ENCODE results near the gene ROS1. TPM values are rescaled to one million over a fixed set of nuclear protein-coding genes. Genes with fewer than 3 reads are reported as not detected.

The ROS1 gene
- total and polyA plus RNA-seq, 10 donors, result 0.12 TPM; not detected in 9

DNA sequence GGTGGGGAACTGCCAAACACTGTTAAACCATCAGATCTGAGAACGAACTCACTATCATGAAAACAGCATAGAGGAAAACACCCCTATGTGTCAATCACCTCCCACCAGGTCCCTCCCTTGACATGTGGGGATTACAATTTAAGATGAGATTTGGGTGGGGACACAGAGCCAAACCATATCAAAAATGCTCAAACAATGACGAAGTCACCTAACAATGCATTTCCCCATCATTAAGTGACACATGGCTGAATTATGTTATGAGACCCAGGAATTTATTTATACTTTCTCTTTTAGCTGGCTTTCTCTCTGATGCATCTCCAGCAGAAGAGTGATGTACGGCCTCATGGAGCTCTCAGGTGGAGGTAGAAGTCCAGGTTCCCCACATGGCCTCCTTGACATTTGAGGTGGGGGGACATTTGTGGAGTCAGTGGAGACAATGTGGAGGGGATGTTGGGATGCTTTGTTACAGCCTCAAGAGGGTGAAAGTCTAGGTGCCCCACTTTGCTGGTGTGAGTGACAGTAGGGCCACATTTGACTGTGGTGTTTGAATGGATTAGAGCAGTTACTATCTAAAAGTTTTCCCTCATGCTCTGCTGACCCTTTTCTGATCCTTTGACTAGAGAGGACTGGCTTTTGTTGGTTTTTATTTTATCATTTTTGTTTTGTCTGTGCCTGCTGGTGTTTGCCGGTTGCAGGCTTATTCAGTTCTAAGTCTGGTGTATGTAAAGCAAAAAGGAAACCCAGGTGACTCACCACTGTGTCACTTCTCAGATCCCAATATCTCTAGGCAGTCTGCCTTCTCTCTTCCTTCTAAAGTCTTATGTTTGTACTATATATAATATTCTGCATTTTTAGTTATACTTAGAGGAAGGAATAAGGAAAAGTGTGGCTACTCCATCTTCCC, 38.3 kb upstream of the ROS1 start:
- intact Hi-C loops (cut with DNase I; ENCODE audit: low total_unique reads), result no loop called here
- WGBS, 5 donors, result 69 to 86% (median 76%) methylated on average over 4 of the region's 4 CpGs
- H3K4me3 ChIP-seq, result no peak overlapping the region

DNA sequence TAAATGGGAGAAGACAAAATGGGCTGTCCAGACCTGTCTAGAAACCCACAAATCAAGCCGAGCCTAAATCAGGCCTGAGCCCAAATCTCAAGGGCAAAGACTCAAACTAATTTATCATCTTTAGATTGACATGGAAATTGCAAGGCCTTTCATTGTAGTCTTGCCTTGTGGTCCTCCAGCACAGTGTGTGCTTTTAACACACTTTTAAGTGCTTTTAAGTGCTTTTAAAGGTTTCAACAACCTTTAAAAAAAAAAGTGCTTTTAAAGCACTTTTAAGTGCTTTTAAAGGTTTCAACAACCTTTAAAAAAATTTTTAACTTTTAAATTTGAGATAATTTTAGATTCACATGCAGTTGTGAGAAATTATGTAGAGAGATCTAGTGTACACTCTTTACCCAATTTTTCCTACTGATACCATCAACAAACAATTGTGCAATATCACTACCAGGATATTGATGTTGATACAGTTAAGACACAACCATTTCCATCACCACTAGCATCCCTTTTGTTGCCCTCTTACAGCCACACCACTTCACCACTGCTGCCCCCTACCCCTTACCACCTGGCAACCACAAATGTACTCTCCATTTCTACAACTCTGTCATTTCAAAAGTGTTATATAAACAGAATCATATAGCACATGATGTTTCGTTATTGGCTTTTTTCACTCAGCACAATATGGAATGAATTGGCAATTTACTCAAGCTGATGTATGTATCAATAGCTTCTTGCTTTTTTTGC, 33.6 kb upstream of the ROS1 start:
- H3K4me1 ChIP-seq, result no peaks in the 10 kb centered on the region
- no peak for TF ChIP-seq POLR2A (IDR thresholded peaks at IDR 0.05)
- TF ChIP-seq, protein P1, sequence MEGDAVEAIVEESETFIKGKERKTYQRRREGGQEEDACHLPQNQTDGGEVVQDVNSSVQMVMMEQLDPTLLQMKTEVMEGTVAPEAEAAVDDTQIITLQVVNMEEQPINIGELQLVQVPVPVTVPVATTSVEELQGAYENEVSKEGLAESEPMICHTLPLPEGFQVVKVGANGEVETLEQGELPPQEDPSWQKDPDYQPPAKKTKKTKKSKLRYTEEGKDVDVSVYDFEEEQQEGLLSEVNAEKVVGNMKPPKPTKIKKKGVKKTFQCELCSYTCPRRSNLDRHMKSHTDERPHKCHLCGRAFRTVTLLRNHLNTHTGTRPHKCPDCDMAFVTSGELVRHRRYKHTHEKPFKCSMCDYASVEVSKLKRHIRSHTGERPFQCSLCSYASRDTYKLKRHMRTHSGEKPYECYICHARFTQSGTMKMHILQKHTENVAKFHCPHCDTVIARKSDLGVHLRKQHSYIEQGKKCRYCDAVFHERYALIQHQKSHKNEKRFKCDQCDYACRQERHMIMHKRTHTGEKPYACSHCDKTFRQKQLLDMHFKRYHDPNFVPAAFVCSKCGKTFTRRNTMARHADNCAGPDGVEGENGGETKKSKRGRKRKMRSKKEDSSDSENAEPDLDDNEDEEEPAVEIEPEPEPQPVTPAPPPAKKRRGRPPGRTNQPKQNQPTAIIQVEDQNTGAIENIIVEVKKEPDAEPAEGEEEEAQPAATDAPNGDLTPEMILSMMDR (IDR thresholded peaks at IDR 0.05 in 8 of 11, conservative IDR thresholded peaks at IDR 0.05 in 3 of 11), result no peak
- TF ChIP-seq POLR2AphosphoS5 (IDR thresholded peaks at IDR 0.05), result no peak
- no peak overlapping the region for H3K27ac ChIP-seq
- intact Hi-C loops (cut with DNase I; ENCODE audit: low total_unique reads), result no loop called here
- H3K4me3 ChIP-seq, result no peak overlapping the region
- DNase-seq, result no peak
- H3K36me3 ChIP-seq, result no peaks in the 10 kb centered on the region
- WGBS, 5 donors, result 75 to 93% (median 77%) methylated on average over 2 of the region's 2 CpGs
- no peaks in the 10 kb centered on the region for H3K9me3 ChIP-seq
- no peaks in the 10 kb centered on the region for H3K27me3 ChIP-seq (replicated peaks in 1 of 7)

More for the DNA sequence above, 38.3 kb upstream of the ROS1 start:
- Histone ChIP-seq H3K27ac (no peak overlapping the region), H3K4me1 (no peaks in the 10 kb centered on the region), H3K36me3 (no peaks in the 10 kb centered on the region), H3K27me3 (replicated peaks in 1 of 7) (no peaks in the 10 kb centered on the region), H3K9me3 (no peaks in the 10 kb centered on the region)
- no peak for DNase-seq
- no peak for TF ChIP-seq POLR2AphosphoS5 (IDR thresholded peaks at IDR 0.05)
- TF ChIP-seq, protein P1 (IDR thresholded peaks at IDR 0.05 in 8 of 11, conservative IDR thresholded peaks at IDR 0.05 in 3 of 11), result no peak
- TF ChIP-seq POLR2A (IDR thresholded peaks at IDR 0.05), result no peak

DNA sequence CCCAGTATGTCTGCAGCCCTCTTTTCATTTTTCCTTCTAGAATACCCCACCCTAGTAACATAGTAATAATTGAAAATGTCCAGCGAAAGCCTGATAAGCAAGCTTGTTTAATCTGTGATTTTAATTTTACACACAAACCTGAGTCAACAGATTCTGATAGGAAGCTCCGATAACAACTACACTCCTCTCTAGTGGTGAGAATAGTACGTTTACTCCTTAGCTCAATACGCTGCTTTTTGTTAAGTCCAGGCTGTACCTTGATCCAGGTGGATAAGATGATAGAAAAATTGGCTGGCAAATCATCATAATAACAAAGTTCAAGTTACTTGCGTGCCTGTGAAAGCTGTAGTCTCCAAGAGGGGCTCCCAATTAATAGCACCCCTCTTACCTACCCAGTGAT, 31.3 kb upstream of the ROS1 start:
- no peaks in the 10 kb centered on the region for H3K36me3 ChIP-seq
- intact Hi-C loops (cut with DNase I; ENCODE audit: low total_unique reads), result no loop called here

DNA sequence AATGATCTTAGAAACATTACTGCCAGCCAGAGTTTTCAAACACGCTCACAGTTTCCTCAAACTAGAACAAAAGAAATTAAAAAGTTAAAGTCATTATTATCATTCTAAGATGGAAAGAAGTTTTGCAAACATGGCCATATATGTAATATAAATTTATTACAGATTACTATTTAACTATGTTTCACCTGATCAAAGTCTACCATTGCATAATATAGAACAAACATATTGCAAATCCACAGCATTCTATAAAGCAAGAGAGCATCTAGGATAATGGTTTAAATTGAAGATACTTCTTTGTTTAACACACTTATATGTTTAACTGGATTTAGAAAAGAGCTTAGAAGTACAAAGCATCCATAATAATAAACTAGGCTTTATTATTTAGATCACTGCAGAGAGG, 30.5 kb upstream of the ROS1 start:
- no peak for DNase-seq
- TF ChIP-seq, protein P1 (IDR thresholded peaks at IDR 0.05 in 8 of 11, conservative IDR thresholded peaks at IDR 0.05 in 3 of 11), result no peak
- no peak for TF ChIP-seq POLR2AphosphoS5 (IDR thresholded peaks at IDR 0.05)
- no peak for TF ChIP-seq POLR2A (IDR thresholded peaks at IDR 0.05)
- Histone ChIP-seq H3K4me3 (no peak overlapping the region), H3K4me1 (peaks cover 0 to 5% (median 0%) of the 10 kb centered on the region in 6 donors), H3K36me3 (no peaks in the 10 kb centered on the region), H3K27ac (no peak overlapping the region), H3K9me3 (no peaks in the 10 kb centered on the region), H3K27me3 (replicated peaks in 1 of 7) (no peaks in the 10 kb centered on the region)
- intact Hi-C loops (cut with DNase I; ENCODE audit: low total_unique reads), result no loop called here
- WGBS, 5 donors, result 86 to 96% (median 92%) methylated on average over 1 of the region's 1 CpG

More for the DNA sequence above, 31.3 kb upstream of the ROS1 start:
- no peak for TF ChIP-seq POLR2A (IDR thresholded peaks at IDR 0.05)
- H3K27ac ChIP-seq, result no peak overlapping the region
- no peaks in the 10 kb centered on the region for H3K27me3 ChIP-seq (replicated peaks in 1 of 7)
- no peak overlapping the region for H3K4me3 ChIP-seq
- no peaks in the 10 kb centered on the region for H3K4me1 ChIP-seq
- no peaks in the 10 kb centered on the region for H3K9me3 ChIP-seq
- WGBS, 5 donors, result 91 to 96% (median 92%) methylated on average over 5 of the region's 5 CpGs
- DNase-seq, result no peak
